Breast epithelium (tissue), 4 donors: ENCODE measurements around the gene KRTAP4-6. TPM values are rescaled to one million over a fixed set of nuclear protein-coding genes. Genes with fewer than 3 reads are reported as not detected.

Experiments used
- DNase-seq, 2 donors: peaks; one replicate each; pipeline ENCODE4 v3.0.0-alpha.2; 2019; ENCODE audit warnings: low spot score in 2 of 2
- H3K27ac ChIP-seq, 2 donors: fragments of 200-600 bp; sonication (generic) in 1 of 2; one replicate each; pipeline ENCODE4 v1.5.1; 2016 to 2019; ENCODE audit warnings: mild to moderate bottlenecking in 1 of 2
- H3K27me3 ChIP-seq, 2 donors: fragments of 200-600 bp; sonication (generic) in 1 of 2; one replicate each; pipeline versions ENCODE4 v1.5.1 to v1.6.0; 2017 to 2019; ENCODE audit warnings: control low read depth in 1 of 2, mild to moderate bottlenecking in 1 of 2
- H3K36me3 ChIP-seq: fragments of 200-600 bp; one replicate; pipeline ENCODE4 v1.5.1; 2019
- H3K4me1 ChIP-seq, 2 donors: fragments of 200-600 bp; sonication (generic); one replicate each; pipeline ENCODE4 v1.5.1; 2016 to 2019; ENCODE audit warnings: control low read depth in 1 of 2
- H3K4me3 ChIP-seq, 3 donors: fragments of 200-600 bp; sonication (generic); 1 replicate in 2 of 3; 2 replicates in 1 of 3; pipeline ENCODE4 v1.5.1; 2016 to 2019; ENCODE audit warnings: mild to moderate bottlenecking in 3 of 3, moderate library complexity in 2 of 3
- H3K9me3 ChIP-seq, 2 donors: fragments of 200-600 bp; sonication (generic) in 1 of 2; one replicate each; pipeline ENCODE4 v1.5.1; 2016 to 2019; ENCODE audit warnings: control low read depth in 1 of 2
- CTCF ChIP-seq, 3 donors: fragments of 450-650 bp; IDR thresholded peaks; one replicate each; pipeline ENCODE4 v1.5.1; 2016 to 2017; ENCODE audit warnings: antibody characterized with exemption in 3 of 3, mild to moderate bottlenecking in 3 of 3, moderate library complexity in 3 of 3
- POLR2A ChIP-seq: fragments of 450-650 bp; IDR thresholded peaks from one replicate; pipeline ENCODE4 v1.6.1; 2016; ENCODE audit warnings: antibody characterized with exemption, mild to moderate bottlenecking, moderate library complexity
- POLR2AphosphoS5 ChIP-seq, 3 donors: sonication (generic); formaldehyde crosslinking; IDR thresholded peaks; one replicate each; pipeline ENCODE4 v1.6.1; 2017; ENCODE audit warnings: antibody characterized with exemption in 3 of 3
- intact Hi-C: fragments of 100-400 bp; cut with DNase I; formaldehyde crosslinking; loops from one replicate; pipeline ENCODE4 v1.15.1; 2023; ENCODE audit warnings: low total_unique reads
- total RNA-seq, 3 donors: library from RNA; depleted of rRNA; stranded (reverse); fragments of >200 nt; gene quantifications; one replicate each; pipeline ENCODE4 v1.1.0, GENCODE V29; 2016

The KRTAP4-6 gene
- total RNA-seq, 3 donors from 2014 or later, result not detected

- TF ChIP-seq CTCF (IDR thresholded peaks at IDR 0.05) (no peak), POLR2A (no peak), POLR2AphosphoS5 (IDR thresholded peaks at IDR 0.05) (no peak)
- Histone ChIP-seq H3K9me3 (no peaks in the 10 kb centered on the region), H3K27ac (no peak overlapping the region), H3K4me1 (no peaks in the 10 kb centered on the region), H3K36me3 (no peaks in the 10 kb centered on the region), H3K27me3 (no peaks in the 10 kb centered on the region), H3K4me3 (no peak overlapping the region)
- intact Hi-C loops, result no loop called here
- no peak for DNase-seq
Observed at GRCh38 chr17:41096055-41096454, 44.3 kb downstream of the KRTAP4-6 start.

Other genes with a start within 250 kb of the KRTAP4-6 start
- 10 to 100 TPM in 2 of 3 donors, not detected in 1; 37.7 to 57.5 TPM for gene KRT23, start 202.9 kb downstream of the KRTAP4-6 start, total RNA-seq
- gene KRT39, start 173.6 kb downstream of the KRTAP4-6 start, total RNA-seq, result not detected
- under 1 TPM in 1 of 3 donors, not detected in 2; 0.29 TPM for gene KRT40, start 156.2 kb downstream of the KRTAP4-6 start, total RNA-seq
- gene KRTAP3-3, start 146.4 kb downstream of the KRTAP4-6 start, total RNA-seq, result not detected
- not detected for gene KRTAP3-2, start 140.6 kb downstream of the KRTAP4-6 start, total RNA-seq
- gene KRTAP3-1, start 131.4 kb downstream of the KRTAP4-6 start, total RNA-seq, result not detected
- not detected for gene KRTAP1-5, start 113.3 kb downstream of the KRTAP4-6 start, total RNA-seq
- gene KRTAP1-4, start 110.3 kb downstream of the KRTAP4-6 start, total RNA-seq, result not detected
- not detected for gene KRTAP1-3, start 105.7 kb downstream of the KRTAP4-6 start, total RNA-seq
- not detected for gene KRTAP1-1, start 99.1 kb downstream of the KRTAP4-6 start, total RNA-seq
- gene KRTAP2-1, start 93.2 kb downstream of the KRTAP4-6 start, total RNA-seq, result not detected
- gene KRTAP2-2, start 85.3 kb downstream of the KRTAP4-6 start, total RNA-seq, result not detected
- gene KRTAP2-3, start 80.4 kb downstream of the KRTAP4-6 start, total RNA-seq, result not detected
- gene KRTAP2-4, start 74.7 kb downstream of the KRTAP4-6 start, total RNA-seq, result not detected
- gene KRTAP4-7, start 56.4 kb downstream of the KRTAP4-6 start, total RNA-seq, result not detected
- not detected for gene KRTAP4-8, start 42.4 kb downstream of the KRTAP4-6 start, total RNA-seq
- not detected for gene KRTAP4-16, start 38.3 kb downstream of the KRTAP4-6 start, total RNA-seq
- not detected for gene KRTAP4-9, start 35.2 kb downstream of the KRTAP4-6 start, total RNA-seq
- gene KRTAP4-11, start 22.2 kb downstream of the KRTAP4-6 start, total RNA-seq, result not detected
- not detected for gene KRTAP4-12, start 16.4 kb downstream of the KRTAP4-6 start, total RNA-seq
- not detected for gene KRTAP4-5, start 9.3 kb upstream of the KRTAP4-6 start, total RNA-seq
- not detected for gene KRTAP4-4, start 20.2 kb upstream of the KRTAP4-6 start, total RNA-seq
- gene KRTAP4-3, start 27.7 kb upstream of the KRTAP4-6 start, total RNA-seq, result not detected
- not detected for gene KRTAP4-2, start 37.7 kb upstream of the KRTAP4-6 start, total RNA-seq
- gene KRTAP4-1, start 44.4 kb upstream of the KRTAP4-6 start, total RNA-seq, result not detected
- not detected for gene KRTAP9-1, start 49.3 kb upstream of the KRTAP4-6 start, total RNA-seq
- not detected for gene KRTAP9-2, start 86.1 kb upstream of the KRTAP4-6 start, total RNA-seq
- not detected for gene KRTAP9-3, start 91.9 kb upstream of the KRTAP4-6 start, total RNA-seq
- not detected for gene KRTAP9-8, start 97.5 kb upstream of the KRTAP4-6 start, total RNA-seq
- not detected for gene KRTAP9-4, start 109.1 kb upstream of the KRTAP4-6 start, total RNA-seq
- gene KRTAP9-9, start 114.8 kb upstream of the KRTAP4-6 start, total RNA-seq, result not detected
- not detected for gene KRTAP9-6, start 124.8 kb upstream of the KRTAP4-6 start, total RNA-seq
- not detected for gene KRTAP9-7, start 135.2 kb upstream of the KRTAP4-6 start, total RNA-seq
- gene KRTAP29-1, start 162.3 kb upstream of the KRTAP4-6 start, total RNA-seq, result not detected
- not detected for gene KRTAP16-1, start 168.8 kb upstream of the KRTAP4-6 start, total RNA-seq
- not detected for gene KRTAP17-1, start 175.2 kb upstream of the KRTAP4-6 start, total RNA-seq
- gene KRT33A, start 210.3 kb upstream of the KRTAP4-6 start, total RNA-seq, result not detected
- gene KRT33B, start 229.3 kb upstream of the KRTAP4-6 start, total RNA-seq, result not detected
- gene KRT34, start 241.8 kb upstream of the KRTAP4-6 start, total RNA-seq, result not detected